ENCODE measurements around the gene MFSD6L. TPM values are rescaled to one million over a fixed set of nuclear protein-coding genes. Genes with fewer than 3 reads are reported as not detected.

MFSD6L gene
- total and polyA plus RNA-seq, 4 donors: 0.19 to 0.39 TPM; not detected in 2

GRCh38 chr17:8838551-8839095 lies 39.5 kb upstream of the MFSD6L start:
- no peak for DNase-seq
- intact Hi-C loops (cut with DNase I): no loop called here
- Histone ChIP-seq H3K36me3 (ENCODE audit: control insufficient read depth in 1 of 2, insufficient read depth in 2 of 2, low read length in 1 of 2) (no peaks in the 10 kb centered on the region), H3K9me3 (ENCODE audit: control insufficient read depth, low read length) (peaks cover 2% of the 10 kb centered on the region), H3K4me1 (ENCODE audit: control insufficient read depth in 1 of 2, insufficient read depth in 2 of 2, low read length in 2 of 2) (peaks cover 0 to 3% of the 10 kb centered on the region in 2 donors), H3K27ac (ENCODE audit: low read depth in 1 of 2, low read length in 2 of 2) (no peak overlapping the region), H3K4me3 (ENCODE audit: low read length in 2 of 2) (no peak overlapping the region), H3K27me3 (ENCODE audit: control insufficient read depth in 1 of 2, insufficient read depth in 2 of 2, low read length in 1 of 2) (no peaks in the 10 kb centered on the region)
- no peak for ATAC-seq (ENCODE audit: low FRiP score)
- WGBS, 2 donors: 93 to 95% methylated on average over 12 of the region's 12 CpGs

DNA sequence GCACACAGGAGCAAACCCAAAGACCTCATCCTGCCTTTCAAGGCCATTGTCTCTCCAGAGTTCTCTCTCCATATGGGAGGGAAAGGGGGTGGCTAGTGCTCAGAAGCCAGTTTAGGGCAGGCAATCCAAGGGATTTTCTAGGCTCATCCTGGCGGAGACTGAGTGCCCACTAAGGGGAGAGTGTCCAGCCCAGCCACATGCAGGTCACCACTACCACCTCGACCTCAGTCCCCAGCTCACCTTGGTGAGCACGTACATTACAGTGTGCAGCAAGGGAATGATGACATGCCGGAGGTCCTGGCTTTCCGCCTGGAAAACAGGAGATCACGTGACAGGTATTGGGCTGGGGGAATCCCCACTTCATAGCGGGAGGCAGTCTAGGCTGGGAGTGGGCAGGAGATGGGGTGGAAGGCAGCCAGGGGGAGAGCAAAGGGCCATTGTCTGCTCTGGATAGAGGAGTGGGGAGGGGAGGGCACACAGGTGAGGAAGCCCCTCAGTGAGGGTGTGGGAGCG lies 38.5 kb upstream of the MFSD6L start:
- ATAC-seq (ENCODE audit: low FRiP score) (no peak), DNase-seq (no peak)
- no peaks in the 10 kb centered on the region for H3K27me3 ChIP-seq (ENCODE audit: control insufficient read depth in 1 of 2, insufficient read depth in 2 of 2, low read length in 1 of 2)
- 60 to 64% methylated on average over 8 of the region's 8 CpGs for WGBS, 2 donors
- no peaks in the 10 kb centered on the region for H3K36me3 ChIP-seq (ENCODE audit: control insufficient read depth in 1 of 2, insufficient read depth in 2 of 2, low read length in 1 of 2)
- H3K4me3 ChIP-seq (ENCODE audit: low read length in 2 of 2): no peak overlapping the region
- peaks cover 2% of the 10 kb centered on the region for H3K9me3 ChIP-seq (ENCODE audit: control insufficient read depth, low read length)
- H3K27ac ChIP-seq (ENCODE audit: low read depth in 1 of 2, low read length in 2 of 2): no peak overlapping the region
- intact Hi-C loops (cut with DNase I): no loop called here
- no peaks in the 10 kb centered on the region for H3K4me1 ChIP-seq (ENCODE audit: control insufficient read depth in 1 of 2, insufficient read depth in 2 of 2, low read length in 2 of 2)

DNA sequence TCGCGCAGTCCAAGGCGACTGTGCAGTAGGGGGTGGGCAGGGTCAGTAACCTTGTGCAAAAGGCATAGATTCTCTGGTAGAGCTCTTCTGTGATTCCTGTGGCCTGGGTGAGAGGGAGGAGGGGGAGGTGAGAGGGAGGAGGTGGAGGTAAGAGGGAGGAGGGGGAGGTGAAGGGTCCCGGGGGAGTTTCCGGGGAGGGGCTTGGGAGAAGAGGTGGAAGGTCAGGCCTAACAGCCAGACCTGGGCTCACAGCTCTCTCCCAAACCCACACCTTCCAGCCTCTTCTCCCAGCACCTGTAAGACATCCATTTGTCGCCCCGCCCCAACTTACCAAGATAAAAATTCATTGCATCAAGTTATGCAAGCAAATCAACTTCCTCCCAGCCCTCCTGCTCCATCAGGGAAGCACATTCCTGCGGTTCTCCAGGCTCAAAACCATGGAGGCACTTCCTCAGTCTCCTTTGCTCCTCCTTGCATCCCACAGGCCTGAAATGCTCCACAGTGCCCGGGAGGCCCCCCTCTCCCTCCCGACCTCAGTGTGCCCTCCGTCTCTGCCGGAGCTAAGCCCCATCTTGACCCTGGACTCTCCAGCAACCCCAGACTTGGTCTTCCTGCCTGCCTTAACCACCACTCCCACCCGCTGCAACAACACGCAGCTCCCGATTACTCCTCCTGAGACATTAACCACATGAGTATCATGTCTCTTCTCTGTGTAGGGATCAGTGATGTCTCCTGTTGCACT lies 37.8 kb upstream of the MFSD6L start:
- intact Hi-C loops (cut with DNase I): no loop called here
- 85% methylated on average over 15 of the region's 15 CpGs for WGBS, 2 donors

DNA sequence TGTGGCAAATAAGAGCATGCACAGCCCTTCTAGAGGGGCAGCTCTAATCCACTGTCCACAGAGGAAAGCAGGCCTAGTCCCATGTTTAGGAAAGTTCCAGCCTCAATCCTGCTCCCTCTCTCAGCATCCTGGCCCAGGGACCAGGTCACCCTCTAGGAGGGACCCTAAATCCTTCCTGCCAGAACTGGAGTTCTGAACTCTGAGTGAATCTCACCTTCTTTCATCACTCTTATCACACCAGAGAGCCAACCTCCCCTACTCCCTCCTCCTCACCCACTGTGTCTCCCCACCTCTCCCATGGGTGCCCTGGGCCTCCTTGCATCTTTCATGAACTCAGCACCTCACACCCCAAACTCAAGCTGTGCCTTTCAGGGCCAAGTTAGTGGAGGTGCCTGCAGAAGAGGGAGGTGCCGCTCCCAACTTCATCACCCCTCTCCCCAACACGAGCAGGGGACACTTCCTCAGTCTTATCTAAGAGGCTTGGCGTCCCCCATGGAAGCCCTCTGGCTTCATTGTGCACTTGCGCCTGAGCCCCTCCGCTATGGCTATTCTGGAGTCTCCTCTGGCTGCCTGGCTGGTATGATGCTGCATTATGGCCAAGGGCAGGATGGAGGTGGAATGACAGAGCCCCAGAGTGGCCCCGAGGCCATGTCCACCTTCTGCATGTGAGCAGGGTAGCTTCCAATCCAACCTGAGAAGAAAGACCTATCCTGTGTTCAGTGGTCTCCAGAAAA lies 36.6 kb upstream of the MFSD6L start:
- WGBS, 2 donors: 88 to 91% methylated on average over 6 of the region's 6 CpGs
- intact Hi-C loops (cut with DNase I): no loop called here
- no peaks in the 10 kb centered on the region for H3K4me1 ChIP-seq (ENCODE audit: control insufficient read depth in 1 of 2, insufficient read depth in 2 of 2, low read length in 2 of 2)
- no peak overlapping the region for H3K4me3 ChIP-seq (ENCODE audit: low read length in 2 of 2)
- H3K9me3 ChIP-seq (ENCODE audit: control insufficient read depth, low read length): peaks cover 2% of the 10 kb centered on the region
- H3K36me3 ChIP-seq (ENCODE audit: control insufficient read depth in 1 of 2, insufficient read depth in 2 of 2, low read length in 1 of 2): no peaks in the 10 kb centered on the region
- no peaks in the 10 kb centered on the region for H3K27me3 ChIP-seq (ENCODE audit: control insufficient read depth in 1 of 2, insufficient read depth in 2 of 2, low read length in 1 of 2)
- no peak overlapping the region for H3K27ac ChIP-seq (ENCODE audit: low read depth in 1 of 2, low read length in 2 of 2)
- ATAC-seq (ENCODE audit: low FRiP score) (no peak), DNase-seq (no peak)

More for the DNA sequence above, 37.8 kb upstream of the MFSD6L start:
- Histone ChIP-seq H3K36me3 (ENCODE audit: control insufficient read depth in 1 of 2, insufficient read depth in 2 of 2, low read length in 1 of 2) (no peaks in the 10 kb centered on the region), H3K9me3 (ENCODE audit: control insufficient read depth, low read length) (peaks cover 2% of the 10 kb centered on the region), H3K27ac (ENCODE audit: low read depth in 1 of 2, low read length in 2 of 2) (no peak overlapping the region), H3K4me3 (ENCODE audit: low read length in 2 of 2) (no peak overlapping the region), H3K4me1 (ENCODE audit: control insufficient read depth in 1 of 2, insufficient read depth in 2 of 2, low read length in 2 of 2) (no peaks in the 10 kb centered on the region), H3K27me3 (ENCODE audit: control insufficient read depth in 1 of 2, insufficient read depth in 2 of 2, low read length in 1 of 2) (no peaks in the 10 kb centered on the region)
- DNase-seq (no peak), ATAC-seq (ENCODE audit: low FRiP score) (no peak)

GRCh38 chr17:8835106-8835505 lies 35.9 kb upstream of the MFSD6L start:
- 94 to 96% methylated on average over 14 of the region's 14 CpGs for WGBS, 2 donors
- H3K36me3 ChIP-seq (ENCODE audit: control insufficient read depth in 1 of 2, insufficient read depth in 2 of 2, low read length in 1 of 2): no peaks in the 10 kb centered on the region
- no peaks in the 10 kb centered on the region for H3K4me1 ChIP-seq (ENCODE audit: control insufficient read depth in 1 of 2, insufficient read depth in 2 of 2, low read length in 2 of 2)
- peaks cover 2% of the 10 kb centered on the region for H3K9me3 ChIP-seq (ENCODE audit: control insufficient read depth, low read length)
- ATAC-seq (ENCODE audit: low FRiP score) (no peak), DNase-seq (no peak)
- no peak overlapping the region for H3K4me3 ChIP-seq (ENCODE audit: low read length in 2 of 2)
- intact Hi-C loops (cut with DNase I): no loop called here
- no peaks in the 10 kb centered on the region for H3K27me3 ChIP-seq (ENCODE audit: control insufficient read depth in 1 of 2, insufficient read depth in 2 of 2, low read length in 1 of 2)
- no peak overlapping the region for H3K27ac ChIP-seq (ENCODE audit: low read depth in 1 of 2, low read length in 2 of 2)

DNA sequence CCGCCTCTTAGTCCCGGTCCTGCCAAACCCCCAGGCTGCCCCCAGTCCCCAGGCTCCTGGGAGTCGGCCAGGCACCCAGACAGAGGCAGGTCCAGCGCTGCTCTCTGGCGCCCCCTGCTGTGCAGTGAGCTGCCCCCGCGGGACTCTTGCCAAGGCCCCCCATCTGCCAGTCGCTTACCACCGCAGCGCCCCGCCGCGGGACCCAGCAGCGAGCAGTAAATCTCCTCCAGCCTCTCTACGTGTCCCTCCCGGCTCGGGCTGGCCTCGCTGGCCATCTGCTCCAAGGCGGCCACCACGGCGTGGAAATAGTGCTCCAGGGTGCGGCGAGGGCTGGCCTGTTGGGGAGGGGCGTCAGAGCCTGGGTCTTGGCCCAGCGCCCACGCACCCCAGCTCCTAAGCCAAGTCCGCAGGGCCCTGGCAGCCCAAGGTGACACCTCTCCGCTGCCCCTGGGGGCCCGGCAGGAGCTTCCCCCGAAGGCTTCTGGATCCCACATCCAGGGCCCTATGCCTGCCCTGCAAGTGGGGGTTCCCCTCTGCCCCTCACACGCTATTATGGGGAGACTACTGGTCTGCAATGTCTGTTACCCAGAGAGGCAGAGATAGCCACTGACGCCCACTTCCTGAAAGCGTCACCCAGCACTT lies 33.7 kb upstream of the MFSD6L start:
- peak; percentile 19 for ATAC-seq (ENCODE audit: low FRiP score)
- DNase-seq: no peak

GRCh38 chr17:8831234-8831849 lies 32.2 kb upstream of the MFSD6L start:
- no peak overlapping the region for H3K4me3 ChIP-seq (ENCODE audit: low read length in 2 of 2)
- no peaks in the 10 kb centered on the region for H3K4me1 ChIP-seq (ENCODE audit: control insufficient read depth in 1 of 2, insufficient read depth in 2 of 2, low read length in 2 of 2)
- H3K36me3 ChIP-seq (ENCODE audit: control insufficient read depth in 1 of 2, insufficient read depth in 2 of 2, low read length in 1 of 2): no peaks in the 10 kb centered on the region
- WGBS, 2 donors: 91 to 92% methylated on average over 7 of the region's 7 CpGs
- H3K9me3 ChIP-seq (ENCODE audit: control insufficient read depth, low read length): peaks cover 2% of the 10 kb centered on the region
- intact Hi-C loops (cut with DNase I): no loop called here
- no peaks in the 10 kb centered on the region for H3K27me3 ChIP-seq (ENCODE audit: control insufficient read depth in 1 of 2, insufficient read depth in 2 of 2, low read length in 1 of 2)
- no peak overlapping the region for H3K27ac ChIP-seq (ENCODE audit: low read depth in 1 of 2, low read length in 2 of 2)
- ATAC-seq (ENCODE audit: low FRiP score) (no peak), DNase-seq (no peak)

More for the DNA sequence above, 33.7 kb upstream of the MFSD6L start:
- Histone ChIP-seq H3K36me3 (ENCODE audit: control insufficient read depth in 1 of 2, insufficient read depth in 2 of 2, low read length in 1 of 2) (no peaks in the 10 kb centered on the region), H3K4me3 (ENCODE audit: low read length in 2 of 2) (no peak overlapping the region), H3K27me3 (ENCODE audit: control insufficient read depth in 1 of 2, insufficient read depth in 2 of 2, low read length in 1 of 2) (no peaks in the 10 kb centered on the region), H3K9me3 (ENCODE audit: control insufficient read depth, low read length) (peaks cover 2% of the 10 kb centered on the region), H3K27ac (ENCODE audit: low read depth in 1 of 2, low read length in 2 of 2) (no peak overlapping the region), H3K4me1 (ENCODE audit: control insufficient read depth in 1 of 2, insufficient read depth in 2 of 2, low read length in 2 of 2) (no peaks in the 10 kb centered on the region)
- 24 to 27% methylated on average over 27 to 33 of the region's 33 CpGs for WGBS, 2 donors
- intact Hi-C loops (cut with DNase I): no loop called here

GRCh38 chr17:8830141-8830540 lies 31.0 kb upstream of the MFSD6L start:
- 80 to 85% methylated on average over 10 of the region's 10 CpGs for WGBS, 2 donors
- Histone ChIP-seq H3K9me3 (ENCODE audit: control insufficient read depth, low read length) (peaks cover 2% of the 10 kb centered on the region), H3K4me1 (ENCODE audit: control insufficient read depth in 1 of 2, insufficient read depth in 2 of 2, low read length in 2 of 2) (no peaks in the 10 kb centered on the region), H3K27ac (ENCODE audit: low read depth in 1 of 2, low read length in 2 of 2) (no peak overlapping the region), H3K36me3 (ENCODE audit: control insufficient read depth in 1 of 2, insufficient read depth in 2 of 2, low read length in 1 of 2) (no peaks in the 10 kb centered on the region), H3K27me3 (ENCODE audit: control insufficient read depth in 1 of 2, insufficient read depth in 2 of 2, low read length in 1 of 2) (no peaks in the 10 kb centered on the region), H3K4me3 (ENCODE audit: low read length in 2 of 2) (no peak overlapping the region)
- DNase-seq (no peak), ATAC-seq (ENCODE audit: low FRiP score) (no peak)
- intact Hi-C loops (cut with DNase I): no loop called here
